SIG-M5 (cell line): Measurements from ENCODE around the gene PLK2.

Experiments used
- DNase-seq: peaks from one replicate; lab custom pipeline; 2025; lab: John Stamatoyannopoulos, UW

PLK2 gene

DNA sequence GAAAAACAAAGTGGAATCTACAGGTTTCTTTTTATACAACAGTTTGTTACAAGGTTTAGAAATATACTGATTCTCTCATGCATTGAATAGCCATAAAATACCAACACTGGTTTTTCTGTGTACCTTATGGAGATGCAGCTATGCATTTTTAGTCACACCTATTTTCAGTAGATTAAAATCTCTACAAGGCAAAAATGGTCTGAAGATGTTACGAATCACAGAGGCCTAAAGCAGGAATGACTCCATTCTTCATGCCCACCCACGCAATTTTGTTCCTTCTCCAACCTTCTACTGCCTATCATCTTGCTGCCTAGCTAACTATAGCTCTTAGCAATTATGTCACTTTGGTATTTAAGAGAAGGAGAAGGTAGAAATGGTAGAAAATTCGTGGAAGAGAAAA lies 9.9 kb downstream of the PLK2 start:
- no peak for DNase-seq

DNA sequence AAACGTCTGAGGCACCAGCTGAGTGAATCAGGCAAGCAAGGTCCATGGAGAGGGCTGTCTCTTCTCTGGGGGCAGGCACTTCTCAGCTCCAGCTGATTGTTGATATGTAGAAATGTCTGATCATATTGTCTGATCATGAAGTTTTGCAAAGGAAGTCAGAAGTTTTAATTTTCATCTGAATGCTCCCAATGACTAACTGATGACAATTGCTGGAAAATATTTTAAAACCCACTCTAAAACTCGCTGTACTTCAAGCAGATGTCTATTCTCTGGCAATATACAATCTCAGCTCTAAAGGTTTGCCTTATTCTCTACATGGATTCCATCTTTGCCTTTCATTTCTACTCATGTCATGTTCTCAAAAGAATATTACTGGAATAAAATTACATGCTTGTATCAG lies 12.7 kb downstream of the PLK2 start:
- no peak for DNase-seq

DNA sequence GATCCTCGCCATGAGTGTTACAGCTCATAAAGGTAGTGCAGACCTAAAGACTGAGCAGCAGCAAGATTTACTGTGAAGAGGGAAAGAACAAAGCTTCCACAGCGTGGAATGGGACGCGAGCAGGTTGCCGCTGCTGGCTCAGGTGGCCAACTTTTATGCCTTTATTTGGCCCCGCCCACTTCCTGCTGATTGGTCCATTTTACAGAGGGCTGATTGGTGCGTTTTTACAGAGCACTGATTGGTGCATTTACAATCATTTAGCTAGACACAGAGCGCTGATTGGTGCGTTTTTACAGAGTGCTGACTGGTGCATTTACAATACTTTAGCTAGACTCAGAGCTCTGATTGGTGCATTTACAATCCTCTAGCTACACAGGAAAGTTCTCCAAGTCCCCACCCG lies 13.9 kb downstream of the PLK2 start:
- no peak for DNase-seq

DNA sequence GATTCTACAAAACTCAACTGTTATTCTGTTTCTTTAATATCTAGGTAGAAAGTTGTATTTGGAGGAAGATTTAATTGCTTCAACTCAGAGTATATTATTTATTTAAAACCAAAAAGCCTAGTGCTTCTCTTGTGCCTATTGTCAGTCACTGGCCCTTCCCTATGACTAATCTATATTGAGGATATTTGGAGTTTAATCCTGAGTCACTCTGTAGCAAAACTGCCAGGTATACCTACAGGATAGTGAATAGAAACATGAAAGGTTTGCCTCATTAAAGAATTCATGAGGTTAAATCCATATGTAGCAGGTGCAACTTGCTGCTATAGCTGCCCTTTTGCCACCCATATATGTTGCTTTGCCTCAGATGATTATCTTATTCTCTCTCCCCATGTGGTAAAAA lies 15.1 kb downstream of the PLK2 start:
- DNase-seq: no peak

DNA sequence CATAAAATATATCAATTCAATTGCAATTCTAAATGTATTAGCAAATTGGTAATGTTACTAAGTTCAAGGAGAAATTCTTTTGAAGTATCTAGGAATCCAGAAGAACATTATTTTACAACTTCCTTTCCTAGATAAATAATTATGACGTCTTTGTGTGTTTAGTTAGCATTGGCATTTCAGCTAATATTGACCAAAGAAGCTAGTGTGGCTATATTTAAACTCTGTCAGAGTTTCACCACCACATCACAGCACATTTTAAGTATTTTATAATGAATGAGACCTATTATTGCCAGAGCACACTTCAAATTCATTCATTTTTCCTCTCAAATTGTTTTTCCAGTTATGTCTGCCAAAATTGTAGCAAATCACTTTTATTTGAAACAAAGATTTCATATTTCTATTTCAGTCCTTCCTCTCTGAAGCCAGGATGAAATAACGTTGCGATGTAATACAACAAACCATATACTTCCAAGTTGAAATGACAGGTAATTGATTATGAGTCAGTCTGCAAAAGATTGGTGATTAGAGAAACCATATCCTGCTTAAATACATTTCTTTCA lies 18.9 kb downstream of the PLK2 start:
- no peak for DNase-seq

DNA sequence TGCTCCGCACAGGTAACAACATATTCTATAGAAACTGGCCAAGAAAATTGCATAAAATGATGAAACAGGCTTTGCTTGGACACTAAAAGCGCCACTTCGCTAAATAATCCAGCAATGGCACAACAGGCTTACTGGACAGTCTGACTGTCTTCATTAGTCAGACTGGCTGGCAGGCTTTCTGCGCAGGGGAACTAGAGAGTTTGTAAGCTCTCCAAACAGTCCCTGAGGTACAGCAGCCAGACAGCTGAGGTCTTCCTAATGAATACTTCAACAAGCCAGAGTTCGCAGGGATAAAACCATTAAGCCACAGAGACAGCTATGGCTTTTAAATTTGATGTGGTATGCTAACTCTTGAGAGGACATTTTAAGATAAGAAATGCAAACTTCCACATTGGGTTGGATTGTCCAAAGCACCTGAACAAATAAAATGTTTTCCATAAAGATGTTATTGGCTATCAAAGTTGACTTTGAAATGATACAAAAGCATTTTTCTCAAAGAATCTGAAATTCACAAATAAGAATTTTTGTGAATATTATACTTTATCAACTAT lies 20.7 kb downstream of the PLK2 start:
- DNase-seq: no peak

DNA sequence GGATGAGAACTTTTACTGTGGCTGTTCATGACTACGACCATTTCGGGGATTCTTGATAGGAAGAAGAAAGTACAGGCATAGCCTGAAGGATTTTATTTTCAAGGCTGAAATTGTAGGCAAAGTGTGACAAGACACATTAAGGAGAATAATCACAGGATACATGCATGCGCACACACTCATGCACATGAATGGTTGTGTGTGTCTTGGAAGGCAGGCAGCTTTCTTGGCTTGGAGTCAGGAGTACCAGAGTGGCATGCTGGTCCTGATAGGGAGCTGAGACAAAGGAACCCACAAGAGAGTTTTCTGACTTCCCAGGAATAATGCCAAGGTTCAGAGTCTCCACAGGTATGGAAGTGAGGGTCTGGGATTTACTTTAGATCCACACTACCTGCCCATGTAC lies 22.2 kb downstream of the PLK2 start:
- no peak for DNase-seq

DNA sequence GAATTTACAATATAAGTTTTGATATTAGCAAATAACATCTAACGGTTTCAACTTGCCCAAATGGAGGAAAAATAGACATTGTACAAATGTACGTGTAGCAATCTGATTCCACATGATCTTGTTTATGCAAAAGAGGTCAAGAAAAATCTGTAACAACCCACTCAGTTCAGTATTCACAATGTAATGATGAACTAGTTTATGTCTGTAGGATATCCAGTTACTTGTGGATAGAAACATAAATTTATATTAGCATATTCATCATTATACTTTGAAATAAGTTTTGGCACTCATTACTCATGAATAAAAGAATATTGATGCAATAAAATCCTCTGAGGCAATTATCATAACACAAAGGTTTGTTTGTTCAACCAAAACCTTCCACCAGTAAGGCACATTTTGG lies 28.1 kb downstream of the PLK2 start:
- no peak for DNase-seq

DNA sequence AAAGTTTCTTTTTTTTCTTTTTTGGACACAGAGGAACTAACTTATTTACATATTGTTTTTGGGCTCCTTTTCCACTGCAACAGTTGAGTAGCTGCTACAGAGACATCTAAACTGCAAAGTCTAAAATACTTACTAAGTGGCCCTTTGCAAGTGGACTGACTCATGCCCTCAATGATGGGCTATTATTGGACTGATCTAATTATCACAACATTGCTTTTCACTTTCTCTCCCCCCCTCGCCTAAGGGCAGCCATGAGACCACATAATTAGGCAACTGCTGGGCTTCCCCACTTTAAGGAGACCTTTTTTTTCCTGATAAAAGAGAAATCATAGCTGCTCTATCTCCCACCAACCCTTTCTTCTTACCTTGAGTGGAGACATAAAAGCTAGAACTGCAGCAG lies 47.0 kb downstream of the PLK2 start:
- DNase-seq: no peak

DNA sequence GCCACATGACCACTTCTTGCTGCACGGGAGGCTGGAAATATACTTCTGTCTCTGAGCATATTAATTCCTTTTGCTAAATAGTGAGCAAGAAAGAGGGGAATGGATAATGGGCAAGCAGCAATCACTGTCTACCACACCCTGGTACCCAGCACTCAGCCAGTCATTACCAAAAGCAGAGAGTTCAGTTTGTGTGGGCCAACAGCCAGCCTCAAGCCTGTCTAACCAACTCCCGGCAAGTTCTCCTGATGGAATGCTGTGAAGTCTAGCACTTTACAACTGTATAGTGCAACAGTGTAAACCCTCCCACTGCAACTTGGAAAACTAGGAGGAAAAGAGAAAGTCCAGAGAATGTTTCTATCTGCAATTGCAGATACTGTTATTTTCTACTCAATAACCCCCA lies 47.8 kb downstream of the PLK2 start:
- DNase-seq: no peak

DNA sequence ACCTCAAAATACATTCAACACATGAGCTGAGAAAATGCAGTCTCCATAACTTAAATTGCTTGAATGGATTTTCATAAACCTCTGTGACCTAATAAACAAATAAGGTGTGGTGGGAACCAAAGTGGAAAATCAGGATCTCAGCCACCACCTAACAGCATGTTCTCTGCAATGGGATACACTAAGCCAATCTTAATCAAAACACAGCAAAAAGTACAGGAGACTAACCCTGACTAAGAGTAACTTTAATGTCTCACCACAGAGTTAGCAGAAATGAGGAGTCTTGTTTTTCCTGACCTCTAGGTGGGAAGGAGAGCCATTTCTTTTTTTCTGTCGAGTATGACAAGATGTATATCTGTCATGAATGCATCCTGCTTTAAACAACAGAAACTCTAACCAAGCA lies 48.5 kb downstream of the PLK2 start:
- DNase-seq: no peak

DNA sequence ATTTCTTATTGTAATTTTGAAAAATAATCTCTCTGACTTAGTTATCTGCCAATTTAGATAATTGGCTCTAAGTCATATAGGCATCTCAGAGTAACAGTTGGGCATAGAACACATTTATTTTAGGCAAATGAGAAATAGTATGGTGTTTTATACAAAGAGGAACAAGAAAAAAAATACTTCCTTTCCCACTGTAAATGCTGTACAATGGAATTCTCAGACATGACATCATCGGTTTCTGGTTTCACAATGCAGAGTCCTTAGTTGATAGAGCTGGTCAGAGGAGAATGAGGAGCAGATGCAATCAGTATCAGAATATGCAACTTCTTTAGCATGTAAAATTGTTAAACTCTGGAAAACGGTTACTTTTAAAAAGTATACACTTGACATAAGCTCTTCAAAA lies 49.4 kb downstream of the PLK2 start:
- peak; percentile 14 for DNase-seq

DNA sequence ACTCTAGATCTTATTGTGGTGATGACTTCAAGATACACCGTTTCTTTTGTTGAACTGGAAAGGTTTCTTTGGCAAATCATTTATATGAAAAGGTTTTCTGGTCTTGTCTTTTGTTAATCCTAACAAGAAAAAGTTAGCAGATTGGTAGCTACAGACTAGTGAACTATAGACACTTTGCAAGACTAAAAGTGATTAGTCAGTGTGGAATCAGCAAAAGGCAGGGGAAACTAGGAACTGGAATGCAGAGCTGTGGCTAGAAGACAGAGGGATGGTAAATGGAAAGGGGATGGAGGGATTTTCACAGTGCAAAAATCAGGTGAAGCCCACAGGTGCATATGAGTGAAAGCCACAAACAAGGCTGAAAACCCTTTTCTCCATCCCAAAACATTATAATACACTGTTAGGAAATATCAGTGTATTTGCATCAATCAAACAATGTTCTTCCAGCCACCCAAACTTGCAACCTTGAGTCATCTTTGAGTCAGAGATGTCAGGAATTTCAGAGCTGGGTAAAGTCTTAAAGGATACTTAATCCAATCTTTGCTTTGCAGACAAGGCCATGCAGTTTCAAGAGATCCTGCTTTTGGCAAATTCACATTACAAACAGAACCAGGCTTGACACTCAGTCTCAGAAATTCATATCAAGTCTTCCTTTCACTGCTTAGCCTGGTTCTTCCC lies 52.7 kb downstream of the PLK2 start:
- DNase-seq: no peak

DNA sequence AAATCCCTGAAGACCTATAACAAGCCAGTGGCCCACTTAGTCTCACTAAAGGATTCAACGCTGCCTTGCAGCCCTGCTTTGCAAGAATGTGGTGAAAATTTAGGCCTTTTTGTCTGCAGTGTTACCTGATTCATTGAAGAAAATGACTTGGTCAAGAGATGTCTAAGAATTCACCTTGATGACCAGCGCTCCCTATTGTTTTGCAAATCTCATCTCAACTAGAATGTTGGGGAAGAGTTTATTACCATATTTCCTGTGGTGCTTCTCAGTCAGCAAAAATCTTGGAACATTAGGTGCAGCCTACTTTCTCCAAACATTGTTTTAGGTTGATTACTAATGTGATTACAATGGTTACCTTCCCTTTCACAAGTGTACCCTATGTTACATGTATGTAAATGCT lies 53.5 kb downstream of the PLK2 start:
- DNase-seq: no peak

DNA sequence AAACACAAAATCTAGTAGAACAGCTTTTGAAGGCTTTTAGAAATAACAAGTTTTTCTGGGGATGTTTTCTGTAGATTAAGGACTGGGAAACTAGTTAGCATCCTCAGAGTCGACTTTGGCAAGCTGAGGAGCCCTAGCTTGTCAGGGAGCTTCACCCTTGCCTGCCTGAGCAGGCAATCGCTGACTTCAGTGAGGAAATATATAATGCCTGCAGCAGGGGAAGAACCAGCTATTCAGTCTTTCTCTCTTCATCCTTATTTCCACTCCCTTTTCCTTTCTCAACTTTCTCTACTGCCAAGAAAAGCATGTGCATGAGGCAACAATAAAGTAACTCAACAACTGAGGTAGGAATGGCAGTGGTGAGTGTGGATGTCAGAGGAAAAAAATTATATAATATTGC lies 54.7 kb downstream of the PLK2 start:
- no peak for DNase-seq

DNA sequence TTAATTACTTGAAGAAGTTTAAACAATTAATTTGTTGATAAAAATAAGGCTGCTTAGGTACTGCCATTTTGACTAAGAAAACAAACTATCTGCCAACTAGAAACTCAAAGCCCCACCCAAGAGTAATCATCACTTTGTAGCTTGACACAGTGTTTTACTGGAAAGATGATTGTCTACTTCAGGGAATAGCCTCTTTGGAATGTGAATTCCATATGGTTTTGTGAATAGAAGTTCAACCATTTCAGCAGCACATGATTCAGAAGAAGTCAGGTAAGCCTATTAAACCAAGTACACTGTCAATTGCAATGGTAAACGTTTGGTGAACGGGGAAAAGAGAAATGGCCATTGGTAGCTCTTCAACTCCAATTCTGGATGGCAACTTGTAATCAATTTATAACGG lies 55.2 kb downstream of the PLK2 start:
- DNase-seq: no peak
